ENCODE measurements around the gene TMEM11.
"Not testable (repeated sequence)": the region's sequence is repeated elsewhere in the genome, so short reads cannot be mapped to it uniquely, and the experiment has no call there.

The TMEM11 gene

GRCh38 chr17:21210411-21211076, 3.4 kb downstream of the TMEM11 start:
- DNase-seq: no peak

GRCh38 chr17:21209511-21210175, 4.3 kb downstream of the TMEM11 start:
- no peak for DNase-seq

- no peak for DNase-seq
Measured at GRCh38 chr17:21208352-21208751, 5.6 kb downstream of the TMEM11 start.

GRCh38 chr17:21204935-21205334, 9.0 kb downstream of the TMEM11 start:
- no peak for DNase-seq

- DNase-seq: no peak
Measured at GRCh38 chr17:21202512-21202911, 11.4 kb downstream of the TMEM11 start.

GRCh38 chr17:21201874-21202273, 12.1 kb downstream of the TMEM11 start:
- no peak for DNase-seq

- DNase-seq: no peak
Measured at GRCh38 chr17:21201298-21201595, 12.7 kb downstream of the TMEM11 start.

GRCh38 chr17:21200590-21201297, 13.2 kb downstream of the TMEM11 start:
- no peak for DNase-seq

- no peak for DNase-seq
Measured at GRCh38 chr17:21199856-21200255, 14.1 kb downstream of the TMEM11 start.

- DNase-seq: peak; percentile 7
Measured at GRCh38 chr17:21199311-21199710, 14.7 kb downstream of the TMEM11 start.

GRCh38 chr17:21198411-21198810, 15.6 kb downstream of the TMEM11 start:
- DNase-seq: no peak

GRCh38 chr17:21196126-21196525, 17.8 kb downstream of the TMEM11 start:
- DNase-seq: no peak

- DNase-seq: no peak
Measured at GRCh38 chr17:21194703-21195102, 19.3 kb downstream of the TMEM11 start.

- no peak for DNase-seq
Measured at GRCh38 chr17:21194226-21194625, 19.7 kb downstream of the TMEM11 start.

- DNase-seq: peak; percentile 39
Measured at GRCh38 chr17:21193031-21193430, 20.9 kb downstream of the TMEM11 start.

GRCh38 chr17:21192414-21192813, 21.5 kb downstream of the TMEM11 start:
- DNase-seq: not testable (repeated sequence)

GRCh38 chr17:21191698-21192097, 22.3 kb downstream of the TMEM11 start:
- DNase-seq: no peak

- DNase-seq: no peak
Measured at GRCh38 chr17:21190078-21190477, 23.9 kb downstream of the TMEM11 start.

- no peak for DNase-seq
Measured at GRCh38 chr17:21189361-21189760, 24.6 kb downstream of the TMEM11 start.

GRCh38 chr17:21186399-21187187, 27.4 kb downstream of the TMEM11 start:
- DNase-seq: no peak

GRCh38 chr17:21185061-21185460, 28.9 kb downstream of the TMEM11 start:
- no peak for DNase-seq

GRCh38 chr17:21184570-21184969, 29.4 kb downstream of the TMEM11 start:
- DNase-seq: no peak

- no peak for DNase-seq
Measured at GRCh38 chr17:21183468-21183867, 30.5 kb downstream of the TMEM11 start.
